Calu3 (cell line): ENCODE data around the gene GRID2. TPM values are rescaled to one million over a fixed set of nuclear protein-coding genes. Genes with fewer than 3 reads are reported as not detected.

Experiments used
- BruUV-seq: library from RNA; stranded (reverse); fragments of 400-500 nt; replicated peaks from 2 replicates; lab custom pipeline; 2021; lab: Mats Ljungman, UMichigan
- CTCF ChIA-PET: fragments of 300-600 bp; sonication (Branson Sonifier 250); formaldehyde crosslinking; loops from one replicate; lab custom pipeline; 2022; ENCODE audit warnings: antibody characterized with exemption; lab: Charles Lee
- DNase-seq: peaks from one replicate; pipeline ENCODE4 v3.0.0; 2022
- H3K27ac Mint-ChIP-seq: one replicate; pipeline ENCODE4 v1.8.0; 2022; ENCODE audit warnings: mixed read lengths; ENCODE audit not compliant: unreplicated experiment
- H3K27me3 Mint-ChIP-seq: one replicate; pipeline ENCODE4 v1.8.0; 2022; ENCODE audit warnings: mixed read lengths; ENCODE audit not compliant: unreplicated experiment
- H3K36me3 Mint-ChIP-seq: one replicate; pipeline ENCODE4 v1.8.0; 2022; ENCODE audit warnings: mild to moderate bottlenecking, moderate library complexity, mixed read lengths; ENCODE audit not compliant: insufficient read depth, unreplicated experiment
- H3K4me1 Mint-ChIP-seq: one replicate; pipeline ENCODE4 v1.8.0; 2022; ENCODE audit warnings: mild to moderate bottlenecking, low read depth, mixed read lengths; ENCODE audit not compliant: unreplicated experiment
- H3K4me3 Mint-ChIP-seq: one replicate; pipeline ENCODE4 v1.8.0; 2022; ENCODE audit warnings: mild to moderate bottlenecking, low read depth, moderate library complexity, mixed read lengths; ENCODE audit not compliant: unreplicated experiment
- H3K9me3 Mint-ChIP-seq: one replicate; pipeline ENCODE4 v1.8.0; 2022; ENCODE audit warnings: low read depth, mixed read lengths; ENCODE audit not compliant: unreplicated experiment
- intact Hi-C: fragments of 100-400 bp; cut with micrococcal nuclease; formaldehyde crosslinking; loops from one replicate; pipeline ENCODE4 v1.10.0; 2022; ENCODE audit not compliant: unreplicated experiment
- total RNA-seq: library from RNA; stranded (reverse); gene quantifications from 2 replicates; pipeline ENCODE4 v1.2.3, GENCODE V29; 2022
- TF ChIP-seq, protein P1 (sequence below): fragments of 200-600 bp; IDR thresholded peaks from one replicate; pipeline ENCODE4 v1.8.0; 2022; ENCODE audit warnings: antibody characterized with exemption; ENCODE audit not compliant: unreplicated experiment

Gene GRID2
- total RNA-seq, 1 experiment from 2014 or later = not detected

DNA sequence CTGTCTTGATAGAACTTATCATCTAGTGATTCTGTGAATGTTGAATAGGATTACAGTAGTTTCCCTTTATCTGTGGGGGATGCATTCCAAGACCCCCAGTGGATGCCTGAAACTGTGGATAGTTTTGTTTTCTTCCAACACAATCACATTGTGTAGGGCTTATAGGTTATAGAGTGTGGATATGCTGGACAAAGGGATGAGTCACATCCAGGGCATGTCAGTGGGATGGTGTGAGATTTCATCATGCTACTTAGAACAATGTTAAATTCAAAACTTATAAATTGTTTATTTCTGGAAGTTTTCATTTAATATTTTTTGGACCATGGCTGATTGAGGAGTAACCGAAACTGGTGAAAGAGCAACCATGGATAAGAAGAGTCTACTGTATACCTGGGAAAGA is 1092.5 kb downstream of the GRID2 start:
- H3K4me3 Mint-ChIP-seq = no peak overlapping the region
- intact Hi-C loops = no loop called here
- no peak for DNase-seq
- no peaks in the 10 kb centered on the region for H3K36me3 Mint-ChIP-seq
- H3K27ac Mint-ChIP-seq = peak overlapping the region; percentile 38
- H3K9me3 Mint-ChIP-seq = no peaks in the 10 kb centered on the region
- no peaks in the 10 kb centered on the region for H3K27me3 Mint-ChIP-seq
- H3K4me1 Mint-ChIP-seq = no peaks in the 10 kb centered on the region
- CTCF ChIA-PET = no interaction called here
- no TSS peak for BruUV-seq
- TF ChIP-seq, protein P1, sequence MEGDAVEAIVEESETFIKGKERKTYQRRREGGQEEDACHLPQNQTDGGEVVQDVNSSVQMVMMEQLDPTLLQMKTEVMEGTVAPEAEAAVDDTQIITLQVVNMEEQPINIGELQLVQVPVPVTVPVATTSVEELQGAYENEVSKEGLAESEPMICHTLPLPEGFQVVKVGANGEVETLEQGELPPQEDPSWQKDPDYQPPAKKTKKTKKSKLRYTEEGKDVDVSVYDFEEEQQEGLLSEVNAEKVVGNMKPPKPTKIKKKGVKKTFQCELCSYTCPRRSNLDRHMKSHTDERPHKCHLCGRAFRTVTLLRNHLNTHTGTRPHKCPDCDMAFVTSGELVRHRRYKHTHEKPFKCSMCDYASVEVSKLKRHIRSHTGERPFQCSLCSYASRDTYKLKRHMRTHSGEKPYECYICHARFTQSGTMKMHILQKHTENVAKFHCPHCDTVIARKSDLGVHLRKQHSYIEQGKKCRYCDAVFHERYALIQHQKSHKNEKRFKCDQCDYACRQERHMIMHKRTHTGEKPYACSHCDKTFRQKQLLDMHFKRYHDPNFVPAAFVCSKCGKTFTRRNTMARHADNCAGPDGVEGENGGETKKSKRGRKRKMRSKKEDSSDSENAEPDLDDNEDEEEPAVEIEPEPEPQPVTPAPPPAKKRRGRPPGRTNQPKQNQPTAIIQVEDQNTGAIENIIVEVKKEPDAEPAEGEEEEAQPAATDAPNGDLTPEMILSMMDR = no peak

DNA sequence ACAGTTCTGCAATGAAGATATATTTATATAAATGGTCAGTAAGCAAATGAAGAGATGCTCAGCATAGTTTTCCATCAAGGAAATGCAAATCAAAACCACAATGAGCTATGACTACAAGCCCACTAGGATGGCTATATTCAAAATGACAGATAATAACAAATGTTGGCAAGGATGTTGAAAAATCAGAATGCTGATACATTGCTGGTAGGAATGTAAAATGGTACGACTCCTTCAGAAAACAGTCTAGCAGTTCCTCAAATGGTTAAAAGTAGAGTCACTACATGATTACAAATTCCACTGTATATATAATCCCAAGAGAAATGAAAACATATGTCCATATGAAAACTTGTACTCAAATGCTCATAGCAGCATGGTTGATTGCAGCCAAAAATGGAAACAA is 1099.8 kb downstream of the GRID2 start:
- Mint-ChIP-seq H3K9me3 (no peaks in the 10 kb centered on the region), H3K4me1 (no peaks in the 10 kb centered on the region), H3K27ac (no peak overlapping the region), H3K36me3 (no peaks in the 10 kb centered on the region), H3K4me3 (no peak overlapping the region), H3K27me3 (no peaks in the 10 kb centered on the region)
- intact Hi-C loops = no loop called here
- TF ChIP-seq, protein P1 = no peak
- DNase-seq = no peak
- BruUV-seq = no TSS peak
- CTCF ChIA-PET = interaction anchor here (0.6 kb wide), 1 partner anchor 49 kb away, joined by 4 read pairs; no protein-coding TSS in a partner anchor

- peaks cover 8% of the 10 kb centered on the region for H3K4me1 Mint-ChIP-seq
- H3K27me3 Mint-ChIP-seq = no peaks in the 10 kb centered on the region
- intact Hi-C loops = no loop called here
- TF ChIP-seq, protein P1 = no peak
- no peak overlapping the region for H3K27ac Mint-ChIP-seq
- no peak overlapping the region for H3K4me3 Mint-ChIP-seq
- CTCF ChIA-PET = no interaction called here
- no peak for DNase-seq
- BruUV-seq = no TSS peak
- peaks cover 2% of the 10 kb centered on the region for H3K9me3 Mint-ChIP-seq
- no peaks in the 10 kb centered on the region for H3K36me3 Mint-ChIP-seq
These were observed 1103.9 kb downstream of the GRID2 start for GRCh38 chr4:93407493-93408275.

DNA sequence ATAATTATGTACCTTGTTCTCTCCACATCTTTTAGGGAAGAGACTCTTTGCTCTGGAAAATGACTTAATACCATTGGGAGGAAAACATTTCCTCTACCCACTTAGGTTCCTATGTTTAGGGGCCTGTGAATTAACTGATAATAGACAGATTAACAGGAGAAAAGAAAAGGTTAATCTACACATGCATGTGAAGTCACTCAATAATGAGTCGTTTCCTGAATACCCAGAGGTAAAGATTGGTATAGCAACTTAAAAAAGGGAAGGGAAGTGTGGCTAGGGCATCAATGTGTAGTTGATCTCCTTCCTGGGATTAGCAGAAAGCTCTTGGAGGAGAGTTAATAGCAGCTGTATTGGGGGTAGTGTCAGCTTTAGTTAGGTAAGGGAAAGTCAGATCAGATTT is 1105.3 kb downstream of the GRID2 start:
- TF ChIP-seq, protein P1 = no peak
- CTCF ChIA-PET = no interaction called here
- BruUV-seq = no TSS peak
- H3K9me3 Mint-ChIP-seq = peaks cover 2% of the 10 kb centered on the region
- intact Hi-C loops = no loop called here
- no peaks in the 10 kb centered on the region for H3K36me3 Mint-ChIP-seq
- H3K27ac Mint-ChIP-seq = no peak overlapping the region
- peaks cover 8% of the 10 kb centered on the region for H3K4me1 Mint-ChIP-seq
- H3K27me3 Mint-ChIP-seq = no peaks in the 10 kb centered on the region
- H3K4me3 Mint-ChIP-seq = no peak overlapping the region
- no peak for DNase-seq
